K562 (cell line): ENCODE results near the gene SCMH1. TPM values are rescaled to one million over a fixed set of nuclear protein-coding genes. Genes with fewer than 3 reads are reported as not detected.

Experiments used
- ATAC-seq: fragments of 200-7000 bp; cut with Tn5 transposase; 3 replicates; pipeline ENCODE4 v1.9.1; 2020; ENCODE audit warnings: moderate library complexity
- BruUV-seq: library from RNA; stranded (reverse); fragments of 400-500 nt; replicated peaks from 2 replicates; lab custom pipeline; 2021; lab: Mats Ljungman, UMichigan
- CTCF ChIA-PET: fragments of 300-600 bp; formaldehyde crosslinking; extraction: SDS; loops from one replicate; lab custom pipeline; 2021; ENCODE audit warnings: low intra/inter-chr PET ratio; lab: Yijun Ruan, JAX
- POLR2A ChIA-PET: fragments of 300-600, 350-650 bp; sonication (Branson Sonifier 250); formaldehyde crosslinking; extraction: SDS; loops from one replicate; lab custom pipeline; 2021; ENCODE audit warnings: antibody characterized with exemption, inconsistent platforms; lab: Yijun Ruan, JAX
- DNase-seq, 4 experiments: peaks; one replicate each; pipeline versions ENCODE4 v3.0.0 to v3.0.0-alpha.2; 2011 to 2018; ENCODE audit warnings: low spot score in 3 of 4, mixed read lengths in 3 of 4; ENCODE audit errors: extremely low read depth in 1 of 4
- FAIRE-seq: peaks from 2 replicates; lab custom pipeline; 2011; peaks lifted over from hg19 to GRCh38; lab: Jason Lieb, UNC
- H2AFZ ChIP-seq: 2 replicates; pipeline ENCODE4 v1.6.0; 2011; ENCODE audit warnings: low read depth, low read length, control low read depth, inconsistent platforms
- H3K27ac ChIP-seq: fragments of 200-600 bp; 3 replicates; pipeline ENCODE4 v1.8.0; 2011; ENCODE audit warnings: low read depth, mild to moderate bottlenecking, control low read depth, inconsistent platforms, low read length, moderate library complexity, mixed read lengths; ENCODE audit errors: extremely low read depth
- H3K27me3 ChIP-seq, 2 experiments: fragments of 300-600 bp in 1 of 2; 2 replicates in 1 of 2; 3 replicates in 1 of 2; pipeline versions ENCODE4 v1.6.0 to v1.8.0; 2011; ENCODE audit warnings: inconsistent platforms in 2 of 2, low read length in 2 of 2, mild to moderate bottlenecking in 1 of 2, mixed read lengths in 1 of 2, moderate library complexity in 1 of 2; ENCODE audit not compliant: control insufficient read depth in 2 of 2, insufficient read depth in 2 of 2
- H3K36me3 ChIP-seq: fragments of 300-600 bp; 3 replicates; pipeline ENCODE4 v1.8.0; 2011; ENCODE audit warnings: mild to moderate bottlenecking, low read length, inconsistent platforms; ENCODE audit not compliant: control insufficient read depth, insufficient read depth
- H3K4me1 ChIP-seq, 2 experiments: fragments of 200-600 bp in 1 of 2; replicated peaks in 1 of 2; 2 replicates in 1 of 2; 3 replicates in 1 of 2; pipeline versions ENCODE4 v1.5.1 to v1.8.0; 2011; ENCODE audit warnings: inconsistent platforms in 2 of 2, low read length in 2 of 2, mild to moderate bottlenecking in 1 of 2, mixed read lengths in 1 of 2, moderate library complexity in 1 of 2; ENCODE audit not compliant: control insufficient read depth in 2 of 2, insufficient read depth in 2 of 2
- H3K4me2 ChIP-seq: 2 replicates; pipeline ENCODE4 v1.6.1; 2011; ENCODE audit warnings: low read length, control low read depth, inconsistent platforms, mixed read lengths; ENCODE audit not compliant: insufficient read depth
- H3K4me3 ChIP-seq: fragments of 200-600 bp; sonication (generic), shearing (Covaris generic); 2 replicates; pipeline ENCODE4 v1.5.1; 2016; ENCODE audit warnings: control low read depth, inconsistent platforms
- H3K79me2 ChIP-seq: fragments of 200-600 bp; 3 replicates; pipeline ENCODE4 v1.8.0; 2011; ENCODE audit warnings: low read length, inconsistent platforms; ENCODE audit not compliant: control insufficient read depth, insufficient read depth
- H3K9ac ChIP-seq, 2 experiments: 2 replicates each; pipeline versions ENCODE4 v1.6.0 to v1.6.1; 2011; ENCODE audit warnings: low read depth in 2 of 2, low read length in 2 of 2, control low read depth in 1 of 2, inconsistent platforms in 1 of 2, mild to moderate bottlenecking in 1 of 2, mixed read lengths in 1 of 2; ENCODE audit not compliant: insufficient read depth in 1 of 2
- H3K9me1 ChIP-seq: one replicate; pipeline ENCODE4 v1.6.0; 2011; ENCODE audit warnings: inconsistent platforms, mild to moderate bottlenecking, low read length, moderate library complexity; ENCODE audit not compliant: control insufficient read depth, insufficient read depth
- H3K9me3 ChIP-seq: replicated peaks from 2 replicates; pipeline ENCODE4 v1.5.1; 2011; ENCODE audit warnings: low read depth, low read length, inconsistent platforms; ENCODE audit not compliant: control insufficient read depth, insufficient read depth
- H4K20me1 ChIP-seq: replicated peaks from 2 replicates; pipeline ENCODE4 v1.6.1; 2011; ENCODE audit warnings: low read length, inconsistent platforms, mixed read lengths; ENCODE audit not compliant: control insufficient read depth, insufficient read depth
- CXXC5 ChIP-seq: fragments of 250-450 bp; sonication (Bioruptor Pico); IDR thresholded peaks from 2 replicates; pipeline ENCODE4 v1.8.0; 2022; ENCODE audit warnings: inconsistent platforms, mild to moderate bottlenecking, moderate library complexity
- L3MBTL2 ChIP-seq: fragments of 450-650 bp; IDR thresholded peaks from 2 replicates; pipeline ENCODE4 v1.6.1; 2016; ENCODE audit warnings: mild to moderate bottlenecking, moderate library complexity
- MED1 ChIP-seq: sonication (generic); formaldehyde crosslinking; IDR thresholded peaks from 2 replicates; pipeline ENCODE4 v1.8.1; 2023; ENCODE audit warnings: missing genetic modification reagents, borderline replicate concordance
- PHF20 ChIP-seq: fragments of 450-650 bp; IDR thresholded peaks from 2 replicates; pipeline ENCODE4 v1.6.1; 2018; ENCODE audit not compliant: partially characterized antibody
- PYGO2 ChIP-seq: fragments of 450-650 bp; IDR thresholded peaks from 2 replicates; pipeline ENCODE4 v1.6.1; 2016; ENCODE audit warnings: mild to moderate bottlenecking, missing genetic modification characterization, moderate library complexity, missing compliant biosample characterization
- SMAD3 ChIP-seq: fragments of 450-650 bp; formaldehyde crosslinking; conservative IDR thresholded peaks from 2 replicates; pipeline ENCODE4 v1.4.0; 2020; ENCODE audit warnings: mild to moderate bottlenecking
- TSHZ1 ChIP-seq: fragments of 250-450 bp; sonication (Bioruptor Pico); IDR thresholded peaks from 2 replicates; pipeline ENCODE4 v1.4.0; 2020; ENCODE audit warnings: mild to moderate bottlenecking, moderate library complexity
- ZNF354B ChIP-seq: fragments of 250-450 bp; sonication (Bioruptor Pico); IDR thresholded peaks from 2 replicates; pipeline ENCODE4 v1.4.0; 2020
- ZNF57 ChIP-seq: fragments of 450-650 bp; formaldehyde crosslinking; IDR thresholded peaks from 2 replicates; pipeline ENCODE4 v1.4.0; 2020; ENCODE audit warnings: mild to moderate bottlenecking, moderate library complexity
- ZNF717 ChIP-seq: fragments of 250-450 bp; sonication (Bioruptor Pico); IDR thresholded peaks from 2 replicates; pipeline ENCODE4 v1.5.0; 2021
- in situ Hi-C: fragments of 300-500 bp; cut with MboI; formaldehyde crosslinking; loops from 4 replicates; pipeline ENCODE4 v1.15.0; 2018; ENCODE audit warnings: inconsistent platforms, mixed read lengths
- intact Hi-C: fragments of 100-400 bp; cut with micrococcal nuclease; formaldehyde crosslinking; loops from 2 replicates; pipeline ENCODE4 v1.14.2; 2022
- polyA plus RNA-seq, 8 experiments: library from polyadenylated mRNA; depleted of rRNA in 4 of 8; stranded (reverse) in 5 of 8; unstranded in 3 of 8; fragments of >200 nt; fragmentation: Nextera tagmentation in 2 of 8; fragmentation: Illumina TruSeq in 1 of 8; extraction: Ambion mirVana in 2 of 8; extraction: Trizol in 1 of 8; gene quantifications; 2 replicates each; pipeline versions ENCODE4 v1.2.1 to v1.2.3, GENCODE V29; 2011 to 2014; ENCODE audit warnings: inconsistent platforms in 1 of 8, missing spikeins in 1 of 8
- total RNA-seq, 7 experiments: library from RNA; depleted of rRNA in 6 of 7; stranded (reverse); fragments of >200 nt in 6 of 7; fragmentation: Illumina TruSeq in 2 of 7; extraction: Trizol in 2 of 7; gene quantifications; 2 replicates each; pipeline versions ENCODE4 v1.2.1 to v1.2.3, GENCODE V29; 2011 to 2021; ENCODE audit warnings: low replicate concordance in 1 of 7

SCMH1 gene
- total and polyA plus RNA-seq, 9 of the 15 experiments (the other 6 are each of a cell fraction or from before 2014, with no cell fraction given) = 8.5 to 37.0 (median 26.8) TPM

GRCh38 chr1:41175546-41175945 lies 66.6 kb downstream of the SCMH1 start:
- CTCF ChIA-PET = no interaction called here
- ATAC-seq = no peak
- Histone ChIP-seq H3K27ac (no peak overlapping the region), H3K27me3 (no peaks in the 10 kb centered on the region), H3K36me3 (no peaks in the 10 kb centered on the region; the same call in 2 of the 3 replicates), H3K9me3 (no peaks in the 10 kb centered on the region), H2AFZ (no peak overlapping the region), H4K20me1 (no peaks in the 10 kb centered on the region), H3K79me2 (no peaks in the 10 kb centered on the region), H3K4me3 (no peak overlapping the region), H3K4me2 (no peak overlapping the region)
- FAIRE-seq = no peak
- no peak for DNase-seq
- no TSS peak for BruUV-seq
- TF ChIP-seq SMAD3 (CRISPR knock-in tag) = no peak
- no peak for TF ChIP-seq ZNF717 (CRISPR knock-in tag)
- TF ChIP-seq ZNF354B = no peak
- no peak for TF ChIP-seq ZNF57
- no peak for TF ChIP-seq CXXC5
- TF ChIP-seq TSHZ1 (CRISPR knock-in tag) = no peak
- TF ChIP-seq MED1 (CRISPR knock-in tag) = no peak
- TF ChIP-seq L3MBTL2 = no peak
- no peak for TF ChIP-seq PHF20
- TF ChIP-seq PYGO2 (tag) = no peak
- TF ChIP-seq, all 486 proteins: peak for 0
- Histone ChIP-seq H3K9me1 (no peaks in the 10 kb centered on the region), H3K4me1 (no peaks in the 10 kb centered on the region), H3K9ac (no peak overlapping the region)
- intact Hi-C loops = no loop called here
- POLR2A ChIA-PET = interaction anchor here (0.6 to 1.3 kb wide), 5 partner anchors 10 to 34 kb away, joined by 3 to 5 read pairs (median 4); no protein-coding TSS in a partner anchor
- in situ Hi-C loops = no loop called here
